WERI-Rb-1 (cell line): Measurements from ENCODE around the gene STOM.
A peak's percentile ranks its signal among the peaks of the same experiment; 100 is the strongest.

Experiments used
- DNase-seq: peaks from one replicate; pipeline ENCODE4 v3.0.0-alpha.2; 2020
- H3K27ac ChIP-seq: fragments of 250-450 bp; sonication (Bioruptor Pico); 2 replicates; pipeline ENCODE4 v1.5.1; 2020; ENCODE audit warnings: mild to moderate bottlenecking, moderate library complexity
- H3K27me3 ChIP-seq: fragments of 250-450 bp; sonication (Bioruptor Pico); 2 replicates; pipeline ENCODE4 v1.5.1; 2021; ENCODE audit warnings: mild to moderate bottlenecking, low read depth, moderate library complexity; ENCODE audit not compliant: insufficient read depth, severe bottlenecking
- H3K36me3 ChIP-seq: fragments of 250-450 bp; sonication (Bioruptor Pico); 2 replicates; pipeline ENCODE4 v1.5.1; 2020; ENCODE audit warnings: mild to moderate bottlenecking, moderate library complexity
- H3K4me3 ChIP-seq: 2 replicates; pipeline ENCODE4 v1.5.1; 2011; ENCODE audit warnings: low read depth, mild to moderate bottlenecking, control low read depth, low read length
- H3K9me3 ChIP-seq: fragments of 250-450 bp; sonication (Bioruptor Pico); 2 replicates; pipeline ENCODE4 v1.5.1; 2021; ENCODE audit warnings: mild to moderate bottlenecking, moderate library complexity; ENCODE audit not compliant: severe bottlenecking
- CTCF ChIP-seq: IDR thresholded peaks from 2 replicates; pipeline ENCODE4 v1.5.1; 2011; ENCODE audit warnings: low read depth, mild to moderate bottlenecking, control low read depth, inconsistent platforms, low read length

STOM gene

DNA sequence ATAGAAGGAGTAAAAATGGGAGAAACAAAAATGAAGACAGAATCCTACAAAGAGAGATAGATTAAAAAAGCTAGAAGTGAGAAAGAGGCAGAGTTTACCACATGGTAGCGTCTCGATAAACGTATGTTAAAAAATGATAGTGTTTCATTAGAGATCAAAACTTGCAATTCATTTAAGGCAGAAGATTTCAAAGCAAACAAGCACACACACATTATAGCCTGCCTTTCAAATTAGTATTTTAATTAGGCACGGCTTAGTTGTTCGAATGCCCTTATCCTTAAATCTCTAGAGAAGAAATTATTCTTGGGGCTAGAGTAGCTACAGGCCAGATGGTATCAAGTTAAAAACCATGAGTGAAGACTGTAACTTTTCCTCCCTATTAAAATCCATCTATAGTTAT lies 6.0 kb downstream of the STOM start:
- no peak for TF ChIP-seq CTCF
- no peaks in the 10 kb centered on the region for H3K27me3 ChIP-seq
- no peaks in the 10 kb centered on the region for H3K36me3 ChIP-seq
- DNase-seq: no peak
- H3K4me3 ChIP-seq: no peak overlapping the region
- H3K27ac ChIP-seq: peak overlapping the region; percentile 34; the same call in 1 of the 2 replicates
- no peaks in the 10 kb centered on the region for H3K9me3 ChIP-seq

DNA sequence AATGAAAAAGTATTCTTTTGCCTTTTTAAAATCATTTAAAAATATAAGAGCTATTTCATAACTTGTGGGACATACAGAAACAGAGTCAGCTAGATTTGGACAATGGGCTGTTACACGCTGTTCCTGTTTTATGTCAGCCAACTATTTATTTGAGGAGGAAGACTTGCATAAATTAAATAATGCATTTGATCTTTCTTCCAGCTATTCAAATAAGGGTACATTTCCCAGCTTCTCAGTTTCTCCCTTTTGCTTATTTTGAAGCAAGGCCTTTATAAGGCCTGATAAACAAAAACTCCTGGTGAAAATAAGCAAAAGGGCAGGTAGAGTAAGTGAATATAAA lies 6.5 kb downstream of the STOM start:
- Histone ChIP-seq H3K27me3 (no peaks in the 10 kb centered on the region), H3K27ac (peak overlapping the region; percentile 34; the same call in 1 of the 2 replicates), H3K36me3 (no peaks in the 10 kb centered on the region), H3K9me3 (no peaks in the 10 kb centered on the region), H3K4me3 (no peak overlapping the region)
- no peak for TF ChIP-seq CTCF
- no peak for DNase-seq

DNA sequence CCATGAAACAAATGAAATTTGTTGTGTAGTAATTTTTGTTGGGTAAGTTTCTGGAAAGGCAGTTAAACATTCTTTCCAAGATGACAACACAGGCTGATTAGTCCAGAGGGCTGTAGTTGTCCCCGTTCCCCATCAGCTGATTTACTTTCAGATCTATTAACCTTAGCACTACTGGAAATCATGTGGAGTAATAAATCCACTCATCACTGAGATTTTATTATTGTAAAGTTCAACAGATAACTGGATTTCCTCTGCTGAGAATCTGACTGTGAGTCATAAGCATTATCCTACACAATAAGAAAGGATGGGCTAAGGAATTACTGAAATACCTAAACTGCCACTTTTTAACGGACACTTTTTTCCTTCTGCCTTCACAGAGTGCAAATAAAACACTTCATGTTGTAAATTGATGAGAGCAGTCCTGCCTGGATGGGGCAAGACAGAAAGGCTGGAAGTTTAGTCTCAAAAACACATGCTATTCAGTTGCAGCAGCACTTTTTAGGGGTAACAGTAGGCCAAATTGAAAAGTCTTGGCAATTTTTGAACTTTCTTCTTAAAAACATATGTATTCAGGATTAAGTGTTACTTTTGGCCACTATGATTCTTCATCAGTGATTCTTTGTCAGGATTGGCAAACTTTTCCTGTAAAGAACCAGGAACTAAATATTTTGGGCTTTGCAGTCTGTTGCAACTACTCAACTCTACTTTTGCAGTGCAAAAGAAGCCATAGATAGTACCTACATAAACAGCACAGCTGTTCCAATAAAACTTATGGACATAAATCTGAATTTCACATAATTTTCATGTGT lies 7.0 kb downstream of the STOM start:
- no peak overlapping the region for H3K4me3 ChIP-seq
- no peaks in the 10 kb centered on the region for H3K36me3 ChIP-seq
- no peaks in the 10 kb centered on the region for H3K27me3 ChIP-seq
- no peak for DNase-seq
- H3K27ac ChIP-seq: no peak overlapping the region
- no peaks in the 10 kb centered on the region for H3K9me3 ChIP-seq
- TF ChIP-seq CTCF: no peak

GRCh38 chr9:121360601-121361374 lies 9.3 kb downstream of the STOM start:
- no peak for DNase-seq
- Histone ChIP-seq H3K27me3 (no peaks in the 10 kb centered on the region), H3K36me3 (no peaks in the 10 kb centered on the region), H3K27ac (no peak overlapping the region), H3K4me3 (no peak overlapping the region), H3K9me3 (no peaks in the 10 kb centered on the region)
- TF ChIP-seq CTCF: no peak

GRCh38 chr9:121359351-121360294 lies 10.4 kb downstream of the STOM start:
- H3K4me3 ChIP-seq: no peak overlapping the region
- no peaks in the 10 kb centered on the region for H3K27me3 ChIP-seq
- DNase-seq: no peak
- no peaks in the 10 kb centered on the region for H3K36me3 ChIP-seq
- TF ChIP-seq CTCF: no peak
- no peak overlapping the region for H3K27ac ChIP-seq
- H3K9me3 ChIP-seq: no peaks in the 10 kb centered on the region
